Activated T-helper 1 cell treated with anti-CD3 and anti-CD28 coated beads, Interleukin-12 subunit alpha, Interleukin-12 subunit beta, Interleukin-2, Interleukin-4 antibody, amounts not matched to agents 30 ng/mL and 10 ng/mL and 1 ng/mL, durations not matched to agents 14 hours and 24 hours and 36 hours (primary cell): ENCODE data around the gene SOD1. TPM values are rescaled to one million over a fixed set of nuclear protein-coding genes. Genes with fewer than 3 reads are reported as not detected.

Experiments used
- DNase-seq: peaks from one replicate; pipeline ENCODE4 v3.0.0; 2021; ENCODE audit warnings: low spot score
- H3K27ac Mint-ChIP-seq: one replicate; pipeline ENCODE4 v1.8.0; 2021; ENCODE audit warnings: mild to moderate bottlenecking, mixed read lengths
- H3K27me3 Mint-ChIP-seq: one replicate; pipeline ENCODE4 v1.8.0; 2022; ENCODE audit warnings: mild to moderate bottlenecking, moderate library complexity, mixed read lengths; ENCODE audit not compliant: insufficient read depth
- H3K36me3 Mint-ChIP-seq: one replicate; pipeline ENCODE4 v1.8.0; 2021; ENCODE audit warnings: low read depth, mixed read lengths
- H3K4me1 Mint-ChIP-seq: one replicate; pipeline ENCODE4 v1.8.0; 2021; ENCODE audit warnings: low read depth, mixed read lengths
- H3K4me3 Mint-ChIP-seq: one replicate; pipeline ENCODE4 v1.8.0; 2021; ENCODE audit warnings: mild to moderate bottlenecking, moderate library complexity, mixed read lengths
- H3K9me3 Mint-ChIP-seq: one replicate; pipeline ENCODE4 v1.8.0; 2021; ENCODE audit warnings: mixed read lengths
- intact Hi-C: fragments of 100-400 bp; cut with micrococcal nuclease; formaldehyde crosslinking; loops from one replicate; pipeline ENCODE4 v1.15.1; 2024
- total RNA-seq: library from RNA; stranded (reverse); gene quantifications from 2 replicates; pipeline ENCODE4 v1.2.3, GENCODE V29; 2022

The SOD1 gene
- total RNA-seq, 1 donor from 2014 or later = 346 TPM

DNA sequence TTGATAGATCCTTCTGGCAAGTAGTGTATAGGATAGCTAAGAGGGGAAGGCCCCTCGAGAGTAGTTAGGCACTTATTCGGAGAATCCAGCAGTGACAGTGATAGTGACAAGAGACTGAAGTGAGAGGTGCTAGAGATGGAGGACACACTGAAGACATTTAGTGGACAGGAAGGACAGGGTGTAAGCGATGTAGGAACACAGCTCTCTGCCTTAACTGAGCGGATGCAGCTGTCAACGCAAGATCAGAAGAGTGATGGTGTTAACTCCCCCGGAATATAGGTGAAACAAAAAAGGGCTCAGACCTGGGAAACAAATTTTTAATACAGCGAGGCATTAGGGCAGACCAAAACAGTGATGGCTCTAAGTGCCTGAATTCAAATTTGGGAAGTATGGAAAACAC lies 15.8 kb downstream of the SOD1 start:
- no peak for DNase-seq
- no peaks in the 10 kb centered on the region for H3K9me3 Mint-ChIP-seq
- H3K27ac Mint-ChIP-seq = no peak overlapping the region
- H3K36me3 Mint-ChIP-seq = peaks cover 17% of the 10 kb centered on the region
- H3K4me1 Mint-ChIP-seq = no peaks in the 10 kb centered on the region
- no peak overlapping the region for H3K4me3 Mint-ChIP-seq
- no peaks in the 10 kb centered on the region for H3K27me3 Mint-ChIP-seq
- intact Hi-C loops = no loop called here

DNA sequence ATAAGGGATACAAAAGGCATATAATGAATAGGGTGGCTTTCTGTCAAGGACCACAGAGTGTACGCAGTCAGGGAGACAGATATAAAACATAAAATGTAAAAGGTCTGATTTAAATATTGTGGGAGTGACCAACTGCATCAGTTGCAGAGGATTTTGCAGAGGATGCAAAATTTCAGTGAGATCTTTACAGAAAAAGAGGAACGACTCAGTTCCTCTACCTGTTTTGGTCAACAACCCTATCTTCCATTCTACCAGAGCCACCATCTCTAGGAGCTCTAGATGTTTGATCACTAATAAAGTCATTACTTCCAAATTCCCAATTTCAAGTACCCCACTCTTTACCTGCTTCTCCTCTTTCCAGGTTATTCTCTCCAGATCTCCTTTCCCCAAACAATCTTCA lies 16.5 kb downstream of the SOD1 start:
- no peaks in the 10 kb centered on the region for H3K27me3 Mint-ChIP-seq
- no peak for DNase-seq
- peaks cover 14% of the 10 kb centered on the region for H3K36me3 Mint-ChIP-seq
- no peaks in the 10 kb centered on the region for H3K4me1 Mint-ChIP-seq
- intact Hi-C loops = no loop called here
- no peak overlapping the region for H3K27ac Mint-ChIP-seq
- H3K4me3 Mint-ChIP-seq = no peak overlapping the region
- H3K9me3 Mint-ChIP-seq = no peaks in the 10 kb centered on the region

DNA sequence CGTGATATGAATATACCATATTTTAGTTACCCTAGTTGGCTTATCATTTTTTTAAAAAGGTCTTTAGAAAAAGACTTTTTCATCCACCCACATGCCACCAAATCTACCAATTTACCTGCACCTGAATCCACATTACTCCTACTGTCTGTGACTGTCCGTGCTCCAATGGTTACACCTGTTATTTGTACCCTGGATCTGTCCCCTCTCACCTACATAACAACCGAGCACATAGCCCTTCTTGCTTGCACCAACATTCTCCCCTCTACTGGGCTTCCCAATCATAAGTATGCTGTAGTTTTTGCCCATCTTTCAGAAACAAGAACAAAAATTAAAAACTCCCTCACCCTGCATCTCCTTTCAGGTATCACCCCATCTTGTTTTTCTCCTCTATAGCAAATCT lies 17.6 kb downstream of the SOD1 start:
- no peaks in the 10 kb centered on the region for H3K4me1 Mint-ChIP-seq
- no peaks in the 10 kb centered on the region for H3K9me3 Mint-ChIP-seq
- H3K36me3 Mint-ChIP-seq = peaks cover 15% of the 10 kb centered on the region
- no peak overlapping the region for H3K27ac Mint-ChIP-seq
- no peak overlapping the region for H3K4me3 Mint-ChIP-seq
- no peak for DNase-seq
- intact Hi-C loops = no loop called here
- H3K27me3 Mint-ChIP-seq = no peaks in the 10 kb centered on the region

- no peak for DNase-seq
- H3K4me3 Mint-ChIP-seq = no peak overlapping the region
- peaks cover 21% of the 10 kb centered on the region for H3K36me3 Mint-ChIP-seq
- intact Hi-C loops = no loop called here
- H3K27ac Mint-ChIP-seq = no peak overlapping the region
- H3K27me3 Mint-ChIP-seq = no peaks in the 10 kb centered on the region
- no peaks in the 10 kb centered on the region for H3K9me3 Mint-ChIP-seq
- no peaks in the 10 kb centered on the region for H3K4me1 Mint-ChIP-seq
Measured at GRCh38 chr21:31678478-31678877, 19.0 kb downstream of the SOD1 start.

- intact Hi-C loops = no loop called here
- no peaks in the 10 kb centered on the region for H3K9me3 Mint-ChIP-seq
- H3K36me3 Mint-ChIP-seq = peaks cover 48% of the 10 kb centered on the region
- H3K4me3 Mint-ChIP-seq = no peak overlapping the region
- no peaks in the 10 kb centered on the region for H3K4me1 Mint-ChIP-seq
- H3K27me3 Mint-ChIP-seq = no peaks in the 10 kb centered on the region
- H3K27ac Mint-ChIP-seq = no peak overlapping the region
- no peak for DNase-seq
Measured at GRCh38 chr21:31682620-31683019, 23.1 kb downstream of the SOD1 start.

GRCh38 chr21:31683029-31683428 lies 23.5 kb downstream of the SOD1 start:
- Mint-ChIP-seq H3K27me3 (no peaks in the 10 kb centered on the region), H3K9me3 (no peaks in the 10 kb centered on the region), H3K4me1 (no peaks in the 10 kb centered on the region), H3K27ac (no peak overlapping the region), H3K4me3 (no peak overlapping the region), H3K36me3 (peaks cover 49% of the 10 kb centered on the region)
- no peak for DNase-seq
- intact Hi-C loops = no loop called here

- Mint-ChIP-seq H3K27ac (no peak overlapping the region), H3K4me3 (no peak overlapping the region), H3K4me1 (peaks cover 2% of the 10 kb centered on the region), H3K27me3 (no peaks in the 10 kb centered on the region), H3K36me3 (peaks cover 54% of the 10 kb centered on the region), H3K9me3 (no peaks in the 10 kb centered on the region)
- DNase-seq = no peak
- intact Hi-C loops = no loop called here
Measured at GRCh38 chr21:31684918-31685317, 25.4 kb downstream of the SOD1 start.

DNA sequence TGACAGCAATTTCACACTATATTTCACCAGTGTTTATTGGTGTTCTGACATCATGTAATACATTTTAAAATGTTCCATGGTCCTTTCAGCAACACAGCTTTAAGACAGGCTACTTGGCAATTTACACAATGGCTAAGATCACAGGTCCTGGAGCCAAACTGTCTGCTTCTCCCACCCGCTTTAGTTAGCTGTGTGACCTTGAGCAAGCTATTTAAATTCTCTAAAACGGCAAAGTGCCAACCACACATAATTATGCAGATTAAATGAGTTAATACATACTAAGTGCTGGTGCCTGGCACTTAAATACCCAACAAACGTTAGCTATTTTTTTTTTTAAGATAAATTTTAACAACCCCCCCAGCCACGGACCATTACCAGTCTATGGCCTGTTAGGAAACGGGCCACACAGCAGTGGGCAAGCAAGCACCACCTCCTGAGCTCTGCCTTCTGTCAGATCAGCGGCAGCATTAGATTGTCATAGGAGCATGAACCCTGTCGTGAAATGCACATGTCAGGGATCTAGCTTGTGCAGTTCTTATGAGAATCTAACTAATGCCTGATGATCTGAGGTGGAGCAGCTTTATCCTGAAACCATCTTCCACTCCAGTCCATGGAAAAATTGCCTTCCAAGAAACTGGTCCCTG lies 26.9 kb downstream of the SOD1 start:
- DNase-seq = no peak
- Mint-ChIP-seq H3K36me3 (peaks cover 65% of the 10 kb centered on the region), H3K4me1 (peaks cover 4% of the 10 kb centered on the region), H3K27me3 (no peaks in the 10 kb centered on the region), H3K9me3 (no peaks in the 10 kb centered on the region), H3K27ac (peak overlapping the region; percentile 29), H3K4me3 (no peak overlapping the region)
- intact Hi-C loops = no loop called here

DNA sequence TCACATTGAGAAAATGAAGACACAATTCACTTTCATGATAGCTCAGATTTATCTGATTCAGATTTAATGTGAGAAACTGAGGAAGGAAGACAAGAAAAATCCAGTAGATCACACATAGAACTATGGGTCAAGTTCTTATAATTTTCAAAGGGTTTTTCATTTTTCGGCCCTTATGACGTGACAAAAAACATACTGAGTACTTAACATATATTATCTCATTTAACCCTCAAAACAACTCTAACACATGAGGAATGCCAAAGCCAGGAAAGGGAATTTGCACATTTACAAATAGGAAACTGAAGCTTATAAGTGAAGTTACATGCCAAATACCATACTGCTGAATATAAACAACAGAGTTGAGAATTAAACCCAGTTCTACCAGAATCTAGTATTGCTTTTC lies 27.6 kb downstream of the SOD1 start:
- Mint-ChIP-seq H3K4me3 (no peak overlapping the region), H3K27me3 (no peaks in the 10 kb centered on the region), H3K36me3 (peaks cover 63% of the 10 kb centered on the region), H3K4me1 (peaks cover 4% of the 10 kb centered on the region), H3K27ac (peak overlapping the region; percentile 29), H3K9me3 (no peaks in the 10 kb centered on the region)
- intact Hi-C loops = no loop called here
- DNase-seq = no peak

GRCh38 chr21:31688603-31689368 lies 29.3 kb downstream of the SOD1 start:
- DNase-seq = no peak
- peaks cover 61% of the 10 kb centered on the region for H3K36me3 Mint-ChIP-seq
- no peaks in the 10 kb centered on the region for H3K27me3 Mint-ChIP-seq
- H3K4me1 Mint-ChIP-seq = peaks cover 4% of the 10 kb centered on the region
- no peak overlapping the region for H3K27ac Mint-ChIP-seq
- intact Hi-C loops = no loop called here
- no peaks in the 10 kb centered on the region for H3K9me3 Mint-ChIP-seq
- no peak overlapping the region for H3K4me3 Mint-ChIP-seq

DNA sequence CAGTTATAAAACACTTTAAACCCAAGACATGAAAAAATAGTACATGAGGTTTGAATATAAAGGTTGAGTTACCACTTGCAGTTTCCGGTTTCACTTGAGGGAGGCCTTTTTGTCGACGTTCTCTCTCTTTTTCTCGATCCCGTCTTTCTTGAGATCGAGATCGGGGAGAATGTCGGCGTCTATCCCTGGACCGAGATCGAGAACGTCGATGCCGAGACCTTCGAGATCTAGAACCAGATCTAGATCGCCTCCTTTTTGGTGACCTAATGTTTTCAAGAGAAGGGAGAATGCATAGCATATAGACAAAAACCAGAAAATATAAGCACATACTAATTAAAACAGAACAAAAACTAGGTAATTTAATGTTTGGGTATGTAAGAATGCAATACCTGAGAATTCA lies 33.7 kb downstream of the SOD1 start:
- no peak for DNase-seq
- Mint-ChIP-seq H3K9me3 (no peaks in the 10 kb centered on the region), H3K27ac (no peak overlapping the region), H3K36me3 (peaks cover 54% of the 10 kb centered on the region), H3K27me3 (no peaks in the 10 kb centered on the region), H3K4me1 (peaks cover 8% of the 10 kb centered on the region), H3K4me3 (no peak overlapping the region)
- intact Hi-C loops = no loop called here

DNA sequence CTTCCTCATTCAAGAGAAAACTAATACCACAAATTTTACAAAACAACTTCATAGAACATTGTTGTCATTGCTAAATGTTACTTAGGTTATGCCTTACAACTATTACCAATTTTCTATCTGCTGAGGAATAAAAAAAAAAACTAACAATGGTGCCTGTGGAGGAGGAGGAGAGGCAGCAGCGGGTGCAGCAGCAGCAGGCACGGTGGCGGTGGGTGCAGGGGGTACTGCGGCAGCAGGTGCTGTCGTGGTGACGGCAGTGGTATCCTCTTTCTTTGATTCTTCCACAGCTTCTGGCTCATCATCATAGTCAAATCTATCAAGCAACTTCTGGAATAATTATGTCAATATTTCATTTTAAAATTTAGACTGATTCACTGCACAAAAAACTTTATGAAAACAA lies 36.9 kb downstream of the SOD1 start:
- H3K27me3 Mint-ChIP-seq = no peaks in the 10 kb centered on the region
- DNase-seq = no peak
- peaks cover 47% of the 10 kb centered on the region for H3K36me3 Mint-ChIP-seq
- no peak overlapping the region for H3K27ac Mint-ChIP-seq
- no peak overlapping the region for H3K4me3 Mint-ChIP-seq
- intact Hi-C loops = no loop called here
- peaks cover 10% of the 10 kb centered on the region for H3K4me1 Mint-ChIP-seq
- H3K9me3 Mint-ChIP-seq = no peaks in the 10 kb centered on the region

GRCh38 chr21:31698461-31698860 lies 39.0 kb downstream of the SOD1 start:
- no peak for DNase-seq
- Mint-ChIP-seq H3K27ac (no peak overlapping the region), H3K4me1 (peaks cover 19% of the 10 kb centered on the region), H3K27me3 (no peaks in the 10 kb centered on the region), H3K9me3 (no peaks in the 10 kb centered on the region), H3K4me3 (no peak overlapping the region), H3K36me3 (peaks cover 42% of the 10 kb centered on the region)
- intact Hi-C loops = no loop called here
